Stimulated activated CD4-positive, alpha-beta T cell treated with anti-CD3 and anti-CD28 coated beads, Interleukin-4, amount 100 ng/mL, for 4 hours (primary cell): ENCODE results near the gene HIVEP3.
"Not testable (repeated sequence)": the region's sequence is repeated elsewhere in the genome, so short reads cannot be mapped to it uniquely, and the experiment has no call there.

Experiments
- DNase-seq, 2 experiments: peaks; one replicate each; pipeline ENCODE4 v3.0.0-alpha.2; 2020

HIVEP3 gene

DNA sequence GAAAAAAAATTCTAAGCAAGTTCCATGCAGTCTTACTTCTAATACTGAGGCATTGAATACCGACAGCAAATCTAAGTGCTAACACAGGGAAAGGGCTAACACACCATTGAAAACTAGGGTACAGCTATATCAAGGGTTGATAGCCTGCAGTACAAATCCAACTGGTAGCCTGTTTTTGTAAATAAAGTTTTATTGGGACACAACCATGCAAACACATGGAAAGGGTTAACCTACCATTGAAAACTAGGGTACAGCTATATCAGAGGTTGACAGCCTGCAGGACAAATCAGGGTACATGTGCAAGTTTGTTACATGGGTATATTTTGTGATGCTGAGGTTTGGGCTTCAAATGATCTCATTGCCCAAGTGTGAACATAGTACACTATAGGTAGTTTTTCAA is 212.9 kb downstream of the HIVEP3 start:
- no peak for DNase-seq

DNA sequence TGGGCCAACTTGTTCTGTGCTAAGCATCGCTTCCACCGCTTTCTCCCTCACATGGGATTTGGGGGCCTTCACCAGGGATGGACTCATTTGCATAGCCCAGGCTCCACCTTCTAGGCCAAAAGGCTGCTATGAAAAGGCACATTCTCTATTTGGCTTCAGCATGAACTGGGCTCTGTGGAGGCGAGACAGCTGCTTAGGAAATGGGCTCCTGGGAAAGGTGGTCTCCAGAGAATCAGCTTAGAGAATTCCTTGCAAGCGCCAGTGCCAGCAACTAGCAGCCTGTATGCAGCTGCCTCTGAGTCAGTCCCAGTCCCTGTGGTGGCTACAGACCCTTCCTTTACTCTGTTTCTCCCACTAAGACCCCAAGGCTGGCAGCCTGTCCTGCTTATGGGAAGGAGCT is 214.5 kb downstream of the HIVEP3 start:
- DNase-seq: no peak

DNA sequence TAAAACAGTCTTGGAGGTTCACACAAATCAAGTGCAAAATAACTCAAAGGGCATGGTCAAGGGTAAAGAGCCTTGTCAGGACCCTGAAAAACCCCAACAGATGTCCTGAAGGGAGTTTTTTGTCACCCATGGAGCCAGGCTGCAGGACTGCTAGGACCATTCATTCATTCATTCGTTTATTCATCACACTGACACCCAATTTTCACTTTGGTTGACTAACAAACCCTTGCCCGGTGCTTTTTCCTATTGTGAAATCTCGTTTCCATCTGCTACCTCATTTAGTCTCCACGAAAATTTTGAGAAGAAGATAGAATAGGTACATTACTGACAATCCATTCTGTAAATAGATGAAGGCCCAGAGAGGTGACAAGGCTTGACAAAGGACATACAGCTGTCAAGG is 216.0 kb downstream of the HIVEP3 start:
- no peak for DNase-seq

DNA sequence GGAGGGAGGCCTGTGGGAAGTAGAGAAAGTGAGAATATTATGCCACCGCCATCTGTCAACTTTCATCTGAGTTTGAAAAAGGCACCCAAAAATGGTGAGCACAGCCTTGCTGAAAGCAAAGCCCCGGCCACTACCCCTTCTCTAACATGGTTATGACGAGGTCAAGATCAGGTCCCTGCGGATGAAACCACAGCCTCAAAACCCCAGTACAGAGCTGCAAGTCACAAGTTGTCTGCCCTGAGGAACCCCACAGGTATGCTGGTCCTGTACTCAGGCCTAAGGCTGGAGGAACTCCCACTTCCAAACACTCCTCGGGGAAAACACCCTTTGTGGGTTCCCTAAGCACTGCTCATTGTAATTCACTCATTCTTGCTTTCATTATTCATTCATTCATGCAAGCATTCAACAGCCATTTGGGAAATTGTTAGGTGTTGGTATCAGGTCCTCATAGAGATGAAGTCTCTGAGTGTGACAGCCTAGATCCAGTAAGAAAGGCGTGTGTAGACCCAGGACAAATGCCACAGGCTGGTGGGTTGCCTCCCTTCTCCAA is 217.7 kb downstream of the HIVEP3 start:
- no peak for DNase-seq

DNA sequence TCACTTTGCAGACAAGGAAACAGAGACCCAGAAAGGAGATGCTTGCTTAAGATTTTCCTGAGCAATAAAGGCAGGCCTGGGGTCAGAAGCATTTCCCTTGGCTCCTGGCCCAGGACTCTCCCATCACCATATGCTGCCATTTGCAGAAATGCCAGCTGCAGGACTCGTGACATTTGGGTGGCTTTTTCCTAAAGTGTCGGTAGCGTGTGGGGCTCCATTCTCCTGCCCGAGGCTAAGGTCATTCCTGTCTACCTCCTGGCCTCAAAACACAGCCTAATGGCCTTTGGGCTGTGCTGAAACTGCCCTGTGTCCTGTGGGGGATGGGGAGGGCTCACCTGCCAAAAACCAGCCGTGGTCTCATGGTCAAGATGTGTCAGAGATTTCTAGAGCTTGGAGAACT is 218.1 kb downstream of the HIVEP3 start:
- DNase-seq: no peak

DNA sequence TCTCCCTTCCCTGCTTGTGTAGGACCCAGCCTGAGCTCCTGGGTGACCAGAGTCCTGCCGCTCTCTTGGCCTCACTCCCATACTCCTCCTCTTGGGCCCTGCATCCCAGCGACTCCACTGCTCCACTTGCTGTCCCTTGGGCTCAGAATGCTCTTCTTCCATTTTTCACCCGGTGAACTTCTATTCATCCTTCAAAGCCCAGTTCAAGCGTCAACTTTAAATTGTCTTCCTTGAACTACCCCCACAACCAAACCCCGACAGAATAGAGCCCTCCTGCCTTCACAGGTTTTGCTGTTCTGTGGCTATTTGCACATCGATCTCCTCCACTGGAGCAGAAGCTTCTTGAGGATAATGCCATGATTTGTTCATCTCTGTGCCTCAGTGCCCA is 218.9 kb downstream of the HIVEP3 start:
- no peak for DNase-seq

DNA sequence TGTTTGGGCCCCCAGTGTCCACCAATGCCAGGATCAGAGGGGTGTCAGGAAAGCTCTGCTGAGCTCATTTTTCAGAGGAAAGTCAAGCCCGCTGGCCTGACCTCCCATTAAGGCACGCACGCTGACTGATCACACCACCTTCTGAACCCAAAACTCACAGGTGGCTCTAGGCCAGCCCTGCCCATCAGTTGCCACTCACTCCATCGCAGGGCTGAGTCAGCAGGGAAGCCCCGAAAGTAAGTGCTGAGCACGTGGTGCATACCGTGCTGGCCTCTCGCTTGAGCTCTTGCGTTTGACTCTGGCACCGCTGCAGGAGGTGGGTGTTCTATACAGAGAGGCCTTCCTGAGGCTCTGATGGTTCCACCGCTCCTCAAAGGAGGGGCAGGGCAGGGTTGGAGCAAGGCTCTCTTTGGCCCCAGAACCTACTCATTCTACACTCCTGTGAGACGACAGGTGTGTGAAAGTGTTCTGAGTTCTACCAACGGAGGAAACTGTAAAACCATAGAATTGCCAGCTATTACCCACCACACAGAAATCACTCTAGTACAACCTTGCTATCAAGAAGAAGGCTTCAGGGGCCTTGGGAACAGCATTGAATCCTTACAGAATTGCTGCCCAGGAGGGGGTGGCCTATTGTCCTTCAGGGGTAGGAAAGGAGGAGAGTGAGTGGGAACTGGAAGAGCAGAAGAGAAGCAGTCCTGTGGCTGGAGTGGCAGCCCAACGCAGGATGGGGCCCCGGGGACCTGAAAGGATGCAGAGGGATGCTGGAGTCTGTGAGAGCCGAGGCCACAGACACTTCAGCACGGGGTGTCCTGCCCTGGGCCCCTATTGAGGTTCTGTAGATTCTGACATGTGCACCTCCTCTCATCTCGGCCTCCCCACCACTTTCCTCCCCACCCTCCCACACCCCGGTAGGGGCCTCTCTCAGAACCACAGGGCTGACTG is 219.5 kb downstream of the HIVEP3 start:
- DNase-seq: no peak

DNA sequence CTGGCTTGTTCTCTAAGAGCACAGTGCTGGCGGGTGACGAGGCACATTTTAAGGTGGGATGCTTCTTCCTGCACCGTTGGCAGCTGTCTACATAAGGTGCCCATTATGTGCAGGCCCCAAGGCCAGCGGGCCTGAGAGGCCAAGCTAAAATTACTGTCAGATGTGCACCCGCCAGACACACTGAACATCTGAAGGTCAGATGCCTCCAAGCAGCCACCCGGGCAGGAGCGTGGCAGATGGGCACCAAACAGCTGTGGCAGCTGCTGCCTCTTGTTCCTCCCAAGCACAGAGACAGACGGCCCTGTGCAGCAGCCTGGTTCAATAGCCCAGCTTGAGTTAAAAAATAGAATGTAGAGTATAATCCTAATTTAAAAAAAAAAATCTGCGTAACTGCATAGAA is 222.3 kb downstream of the HIVEP3 start:
- DNase-seq: no peak

DNA sequence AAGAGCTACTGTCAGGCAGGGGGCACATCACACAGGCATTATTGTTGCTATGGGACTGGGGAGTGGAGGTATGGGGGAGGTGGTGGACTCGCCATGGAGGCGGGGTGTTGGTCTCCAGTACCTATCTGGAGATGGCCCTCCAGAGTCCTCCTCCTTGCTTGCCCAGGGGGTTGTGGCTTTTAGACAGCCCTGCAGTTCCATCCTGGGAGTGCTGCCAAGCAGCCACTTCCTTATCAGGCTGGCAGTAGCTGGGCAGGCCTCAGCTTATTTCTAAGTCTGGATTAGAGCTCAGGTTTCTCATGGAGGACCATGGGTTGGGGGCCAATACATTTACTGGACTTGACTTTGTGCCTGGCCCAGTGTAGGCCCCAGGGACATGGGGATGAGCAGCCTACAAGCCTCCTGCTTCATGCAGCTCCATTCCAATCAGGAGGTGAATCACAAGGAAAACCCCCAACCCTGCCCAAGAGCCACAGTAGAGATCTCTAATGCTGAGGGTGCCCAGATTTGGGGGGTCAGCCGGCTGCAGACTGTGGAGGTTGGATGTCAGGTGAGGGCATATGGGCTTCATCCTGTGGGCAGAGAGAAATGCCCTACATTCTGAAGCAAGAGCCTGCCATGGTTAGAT is 223.5 kb downstream of the HIVEP3 start:
- DNase-seq: no peak

DNA sequence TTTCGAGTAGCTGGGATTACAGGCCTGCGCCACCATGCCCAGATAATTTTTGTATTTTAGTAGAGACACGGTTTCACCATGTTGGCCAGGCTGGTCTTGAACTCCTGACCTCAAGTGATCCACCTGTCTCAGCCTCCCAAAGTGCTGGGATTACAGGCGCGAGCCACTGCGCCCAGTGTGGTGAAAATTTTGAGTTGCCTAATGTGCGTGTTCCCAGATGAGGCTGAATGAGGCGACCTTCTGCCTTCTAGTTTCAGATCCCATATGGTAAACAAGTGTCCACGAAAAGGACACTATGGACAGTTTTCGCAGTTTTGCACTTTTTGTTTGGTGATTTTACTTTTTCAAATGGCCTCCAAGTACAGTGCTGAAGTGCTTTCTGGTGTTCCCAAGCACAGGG is 226.8 kb downstream of the HIVEP3 start:
- DNase-seq: not testable (repeated sequence)

DNA sequence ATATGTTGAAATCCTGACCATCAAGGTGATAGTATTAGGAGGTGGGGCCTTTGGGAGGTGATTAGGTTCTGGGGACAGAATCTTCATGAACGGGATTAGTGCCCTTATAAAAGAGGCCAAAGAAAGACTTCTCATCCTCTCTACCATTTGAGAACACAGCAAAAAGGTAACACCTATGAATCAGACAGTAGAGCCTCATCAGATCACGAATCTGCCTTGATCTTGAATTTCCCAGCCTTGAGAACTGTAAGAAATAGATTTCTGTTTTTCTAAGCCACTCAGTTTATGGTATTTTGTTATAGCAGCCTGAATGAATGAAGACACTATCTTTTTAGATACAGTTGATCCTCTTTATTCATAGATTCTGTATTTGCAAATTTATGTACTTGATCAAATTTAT is 227.3 kb downstream of the HIVEP3 start:
- DNase-seq: no peak

DNA sequence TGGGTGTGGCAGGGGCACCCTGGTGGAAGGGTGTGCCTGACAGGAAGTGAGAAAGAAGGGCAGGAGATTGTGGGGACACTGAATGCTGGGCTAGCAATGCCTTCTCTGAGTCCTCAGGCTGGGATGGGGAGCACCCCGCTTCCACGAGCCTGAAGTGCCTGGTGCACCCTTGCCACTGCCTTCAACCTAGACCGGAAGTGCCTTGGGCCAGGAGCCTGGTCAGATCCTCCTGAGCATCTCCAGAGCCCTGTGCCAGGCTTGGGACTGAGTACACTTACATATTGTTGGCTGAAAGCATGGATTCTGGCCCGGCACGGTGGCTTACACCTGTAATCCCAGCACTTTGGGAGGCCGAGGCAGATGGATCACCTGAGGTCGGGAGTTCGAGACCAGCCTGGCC is 228.4 kb downstream of the HIVEP3 start:
- DNase-seq: no peak

DNA sequence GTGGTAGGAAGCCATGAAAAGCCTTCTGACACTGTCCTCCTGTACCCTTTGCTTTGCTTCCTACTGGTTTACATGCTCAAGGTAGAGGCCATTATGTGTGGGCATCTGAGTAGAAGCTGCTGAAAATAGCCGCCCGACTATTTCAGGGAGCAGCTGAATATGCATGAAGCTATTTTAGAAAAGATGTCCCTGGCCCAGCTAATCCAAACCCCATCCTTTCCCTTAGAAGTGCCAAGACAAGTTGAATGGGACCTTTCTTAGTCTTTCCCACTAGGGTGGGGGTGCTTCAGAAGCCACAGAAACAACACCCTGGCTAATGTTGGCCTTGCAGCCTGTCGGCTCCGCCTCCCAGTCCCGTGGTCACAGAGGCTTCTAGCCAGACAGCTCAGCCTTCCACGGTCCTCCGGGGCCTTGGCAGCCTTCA is 229.2 kb downstream of the HIVEP3 start:
- DNase-seq: no peak

DNA sequence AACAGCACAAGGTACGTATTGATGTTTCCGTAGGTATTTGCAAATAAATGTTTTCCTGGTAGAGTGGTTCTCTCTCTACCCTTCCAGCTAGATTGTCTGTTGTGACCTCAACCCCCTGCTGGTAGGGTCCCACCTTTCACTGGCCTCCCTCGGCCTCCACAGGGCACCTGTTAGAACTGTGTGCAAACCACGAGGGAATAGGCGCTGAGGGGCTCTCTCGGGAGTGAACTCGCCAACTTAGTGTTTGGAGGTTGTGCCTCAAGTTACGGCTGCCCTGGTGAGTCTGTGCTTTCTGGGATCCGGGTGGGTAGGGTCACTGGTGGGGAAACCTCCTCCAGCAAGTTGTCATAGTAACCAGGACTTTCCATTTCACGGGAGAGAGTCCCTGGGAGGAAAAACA is 229.6 kb downstream of the HIVEP3 start:
- DNase-seq: no peak

DNA sequence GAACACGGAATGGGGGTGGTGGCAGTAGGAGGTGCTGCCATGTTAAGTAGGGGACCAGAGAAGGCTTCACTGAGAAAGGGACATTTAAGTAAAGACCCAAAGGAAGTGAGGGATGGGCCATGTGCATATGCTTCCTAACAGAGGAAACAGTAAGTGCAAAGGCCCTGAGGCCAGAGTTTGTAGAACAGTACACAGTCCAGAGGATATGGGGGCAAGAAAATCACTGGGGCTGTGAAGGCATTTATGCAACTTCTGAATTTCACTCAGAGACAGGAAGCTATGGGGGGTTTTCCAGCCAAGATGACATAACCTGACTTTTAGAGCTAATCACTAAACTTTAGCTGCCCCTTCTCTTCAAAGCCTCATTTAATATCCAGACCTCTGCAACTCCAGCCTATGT is 231.7 kb downstream of the HIVEP3 start:
- DNase-seq: no peak

DNA sequence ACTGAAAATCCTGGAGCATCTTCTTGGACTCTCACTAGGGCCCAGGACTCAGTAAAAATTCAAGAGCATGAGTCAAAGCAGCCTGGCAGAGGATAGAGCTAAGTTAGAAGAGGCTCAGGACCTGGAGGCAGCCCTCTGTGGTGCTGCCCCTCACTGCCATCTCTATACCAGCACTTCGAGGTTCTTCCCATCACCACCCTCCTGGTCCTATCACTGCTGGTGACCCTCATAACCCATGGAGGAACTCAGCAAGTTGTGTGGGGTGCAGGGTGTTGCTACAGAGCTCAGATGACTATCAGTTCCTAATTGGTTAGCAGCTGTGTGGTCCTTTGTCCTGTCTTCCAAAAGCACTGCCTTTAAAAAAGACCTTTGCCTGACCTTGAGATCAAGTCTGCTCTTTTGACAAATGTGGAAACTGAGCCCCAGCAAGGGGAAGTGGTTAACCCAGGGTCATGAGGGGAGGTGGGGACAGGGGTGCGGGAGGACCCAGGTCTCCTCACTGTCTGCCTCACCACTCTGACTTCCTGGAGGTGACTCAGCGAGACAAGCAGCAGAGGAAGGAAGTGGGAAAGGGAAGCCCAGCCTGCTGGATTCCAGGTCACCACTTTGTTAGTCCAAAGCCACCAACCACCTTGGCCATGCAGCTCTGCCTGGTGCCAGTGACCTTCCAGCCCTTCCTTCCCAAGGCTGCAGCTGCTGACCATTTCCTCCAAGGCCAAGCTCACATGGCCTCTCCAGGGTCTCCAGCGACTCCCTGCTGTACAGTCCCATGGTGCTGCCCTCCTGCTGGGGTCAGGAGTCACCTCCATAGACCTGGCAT is 234.8 kb downstream of the HIVEP3 start:
- peak in 1 of 2 experiments; percentile 31 for DNase-seq

DNA sequence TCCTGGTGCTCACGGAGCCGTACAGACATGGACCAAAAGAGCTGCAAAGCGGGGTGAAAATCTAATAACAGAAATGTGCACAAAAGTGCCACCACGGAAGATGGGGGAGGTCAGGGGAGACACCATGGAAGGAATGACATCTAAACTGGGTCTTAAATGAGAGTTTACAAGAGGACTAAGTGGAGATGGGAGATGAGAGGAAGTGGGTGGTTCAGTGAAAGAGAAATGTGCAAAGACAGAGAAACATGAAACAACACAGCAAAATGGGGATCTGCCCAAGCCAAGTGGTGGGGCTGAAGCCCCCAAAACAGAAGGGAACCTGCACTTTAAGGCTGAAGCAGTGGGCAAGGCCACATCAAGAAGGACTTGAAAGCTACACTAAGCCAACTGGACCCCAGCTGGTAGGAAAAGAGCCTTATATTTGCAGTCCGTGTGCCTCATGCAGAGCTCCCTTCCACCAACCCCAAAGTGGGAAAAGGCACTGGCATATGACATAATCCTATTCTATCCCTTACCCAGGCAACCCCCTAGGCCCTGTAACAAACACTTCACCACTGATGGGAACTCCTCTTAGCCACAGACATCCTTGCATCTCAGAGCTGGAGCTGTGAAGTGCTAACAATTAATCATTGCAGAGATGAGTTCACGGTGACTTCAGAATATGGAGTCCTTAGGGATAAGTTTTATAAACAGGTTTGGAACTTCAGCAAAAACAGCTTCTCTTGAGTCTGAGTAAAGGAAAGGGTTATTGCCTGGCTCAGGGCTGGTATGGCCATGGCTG is 235.7 kb downstream of the HIVEP3 start:
- DNase-seq: no peak

DNA sequence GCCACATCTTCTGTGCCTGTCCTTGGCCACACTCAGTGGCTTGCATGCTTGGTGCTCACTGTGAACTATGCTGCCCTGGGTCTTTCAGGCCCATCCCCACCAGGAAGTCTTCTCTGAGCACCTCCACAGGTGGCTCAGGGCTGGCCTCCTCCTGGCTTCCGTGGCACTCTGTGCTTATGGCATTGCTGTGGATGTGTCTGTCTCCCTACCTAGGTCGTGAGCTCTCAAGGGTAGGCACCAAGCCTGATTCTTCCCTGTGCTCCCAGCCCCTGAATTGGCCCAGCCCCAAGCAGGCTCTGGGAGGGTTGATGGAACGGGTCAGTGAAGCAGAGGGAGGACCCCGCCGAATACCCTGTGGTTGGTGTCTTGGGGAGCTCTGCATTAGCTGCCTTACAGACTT is 236.6 kb downstream of the HIVEP3 start:
- DNase-seq: no peak

DNA sequence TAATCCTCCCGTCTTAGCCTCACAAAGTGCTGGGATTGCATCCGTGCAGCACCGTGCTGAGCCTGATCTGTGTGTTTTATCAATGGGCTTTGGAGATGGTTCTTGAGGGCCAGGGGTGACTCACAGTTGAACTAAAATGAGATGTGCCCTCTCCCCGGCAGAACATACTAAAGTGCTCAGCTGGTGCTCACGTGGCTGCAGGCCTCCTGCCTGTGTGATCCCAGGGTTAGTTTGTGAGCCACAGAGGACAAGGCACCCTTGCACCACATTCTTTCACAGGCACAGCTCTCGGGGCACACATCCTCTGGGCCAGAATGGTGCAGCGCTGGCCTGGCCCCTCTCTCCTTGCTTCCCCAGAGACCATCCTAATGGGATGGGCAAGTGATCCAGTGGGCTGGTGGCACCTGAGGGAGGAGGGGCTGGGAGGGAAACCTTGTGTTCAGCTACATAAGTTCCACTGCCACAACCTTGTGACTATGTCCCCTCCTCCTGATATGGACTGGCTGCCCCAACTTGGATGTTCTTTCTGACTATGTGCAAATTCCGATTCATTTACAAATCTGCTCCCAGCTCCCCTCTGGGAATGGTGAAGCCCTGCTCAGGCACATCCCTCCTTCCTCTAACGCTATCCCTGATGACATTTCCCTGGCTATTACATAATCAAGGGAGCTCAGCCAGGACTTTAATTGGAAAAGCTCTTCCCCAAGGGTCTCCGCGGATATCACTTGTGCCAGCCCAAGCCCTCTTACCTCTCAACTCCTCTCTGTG is 237.2 kb downstream of the HIVEP3 start:
- DNase-seq: no peak

DNA sequence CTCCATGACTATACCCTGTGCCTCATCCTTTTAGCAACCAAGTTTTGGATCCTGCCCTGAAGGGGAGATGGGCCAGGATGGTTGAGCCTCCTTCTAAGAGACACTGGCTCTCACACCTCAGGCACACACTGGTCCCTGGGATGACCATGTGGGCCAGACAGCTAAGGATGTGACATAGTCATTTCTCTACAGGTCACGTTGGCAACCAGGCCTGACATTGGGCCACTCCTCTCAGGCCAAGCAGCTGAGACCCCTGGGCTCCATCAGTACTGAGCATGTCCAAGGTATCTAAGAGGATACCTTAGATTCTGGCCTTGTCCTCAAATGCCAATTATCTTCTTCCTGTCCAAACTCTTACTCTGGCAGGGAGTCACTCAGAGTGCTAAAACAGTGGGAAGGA is 238.7 kb downstream of the HIVEP3 start:
- DNase-seq: no peak

DNA sequence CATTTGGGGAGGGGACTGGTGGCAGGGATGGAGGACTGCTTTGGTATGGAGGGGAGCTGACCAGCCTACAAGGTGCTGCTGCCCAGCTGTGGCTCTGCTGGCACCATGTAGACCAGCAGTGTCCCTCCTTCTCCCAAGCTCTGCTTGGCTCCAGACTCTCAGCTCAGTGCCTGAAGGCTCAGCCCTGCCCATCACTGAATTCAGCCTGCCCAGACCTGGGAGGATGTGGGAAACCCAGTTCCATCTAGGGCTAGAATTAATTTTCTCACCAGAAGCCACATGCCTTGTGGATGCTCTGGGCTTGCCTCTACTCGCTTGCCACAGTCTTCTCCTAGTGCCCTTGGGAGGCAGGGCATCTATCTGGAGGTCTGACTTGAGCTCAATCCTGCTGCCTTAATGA is 239.2 kb downstream of the HIVEP3 start:
- no peak for DNase-seq
